HCT116 (cell line): ENCODE data around the gene DOCK1. TPM values are rescaled to one million over a fixed set of nuclear protein-coding genes. Genes with fewer than 3 reads are reported as not detected.

Experiments used
- ATAC-seq: fragments of 200-7000 bp; cut with Tn5 transposase; 2 replicates; pipeline ENCODE4 v1.9.1; 2020; ENCODE audit warnings: mild to moderate bottlenecking, moderate library complexity
- BruUV-seq: library from RNA; stranded (reverse); fragments of 400-500 nt; replicated peaks from 2 replicates; lab custom pipeline; 2021; lab: Mats Ljungman, UMichigan
- CTCF ChIA-PET: fragments of 300-600 bp; sonication (Branson Sonifier 250); formaldehyde crosslinking; loops from one replicate; lab custom pipeline; 2021; ENCODE audit warnings: antibody characterized with exemption; lab: Charles Lee
- POLR2A ChIA-PET: fragments of 300-600, 350-600 bp; sonication (Branson Sonifier 250); formaldehyde crosslinking; loops from one replicate; lab custom pipeline; 2021; ENCODE audit warnings: antibody characterized with exemption; lab: Charles Lee
- RAD21 ChIA-PET, 2 experiments: fragments of 300-600 bp; sonication (Branson Sonifier 250); formaldehyde crosslinking; loops; one replicate each; lab custom pipeline; 2023; ENCODE audit warnings: low total read pairs in 2 of 2; ENCODE audit not compliant: uncharacterized antibody in 2 of 2, unreplicated experiment in 2 of 2, low non-redundant PET in 1 of 2; lab: Charles Lee
- DNase-seq: peaks from one replicate; pipeline ENCODE4 v3.0.0-alpha.2; 2010; ENCODE audit warnings: low read depth, low spot score
- H2AFZ ChIP-seq: fragments of 200-600 bp; shearing (Covaris generic), sonication (generic); 2 replicates; pipeline ENCODE4 v1.6.1; 2017; ENCODE audit warnings: low read depth, mixed run types, mixed read lengths, antibody characterized with exemption, low read length; ENCODE audit not compliant: poor library complexity, severe bottlenecking
- H3K27ac ChIP-seq: 2 replicates; pipeline ENCODE4 v1.5.1; 2012; ENCODE audit warnings: low read depth, low read length
- H3K27me3 ChIP-seq: fragments of 200-600 bp; sonication (generic); 2 replicates; pipeline ENCODE4 v1.6.1; 2016; ENCODE audit warnings: mixed run types, low read length, mixed read lengths; ENCODE audit not compliant: insufficient read depth
- H3K36me3 ChIP-seq, 2 experiments: fragments of 200-500 bp in 1 of 2; fragments of 200-600 bp in 1 of 2; sonication (Bioruptor generic) in 1 of 2; sonication (generic) in 1 of 2; 2 replicates each; pipeline versions ENCODE4 v1.5.1 to v1.6.1; 2014 to 2016; ENCODE audit warnings: low read length in 2 of 2, inconsistent platforms in 1 of 2, mixed read lengths in 1 of 2, mixed run types in 1 of 2; ENCODE audit not compliant: insufficient read depth in 2 of 2, control insufficient read depth in 1 of 2
- H3K4me1 ChIP-seq, 2 experiments: fragments of 200-600 bp in 1 of 2; sonication (generic) in 1 of 2; 2 replicates each; pipeline versions ENCODE4 v1.5.1 to v1.6.1; 2012 to 2017; ENCODE audit warnings: low read length in 2 of 2, inconsistent platforms in 1 of 2, mild to moderate bottlenecking in 1 of 2, mixed read lengths in 1 of 2, mixed run types in 1 of 2, moderate library complexity in 1 of 2; ENCODE audit not compliant: insufficient read depth in 2 of 2, control insufficient read depth in 1 of 2
- H3K4me2 ChIP-seq: fragments of 200-600 bp; sonication (generic); 2 replicates; pipeline ENCODE4 v1.6.1; 2017; ENCODE audit warnings: mixed run types, low read length, mixed read lengths
- H3K4me3 ChIP-seq, 2 experiments: fragments of 200-600 bp in 1 of 2; sonication (generic) in 1 of 2; replicated peaks in 1 of 2; 2 replicates each; pipeline ENCODE4 v1.5.1; 2011 to 2016; ENCODE audit warnings: low read length in 2 of 2, control low read depth in 1 of 2, low read depth in 1 of 2, mild to moderate bottlenecking in 1 of 2, mixed read lengths in 1 of 2, mixed run types in 1 of 2
- H3K79me2 ChIP-seq: fragments of 200-600 bp; sonication (generic); 2 replicates; pipeline ENCODE4 v1.6.1; 2017; ENCODE audit warnings: mild to moderate bottlenecking, mixed run types, low read length, moderate library complexity, mixed read lengths; ENCODE audit not compliant: insufficient read depth
- H3K9ac ChIP-seq: fragments of 200-600 bp; sonication (generic); 2 replicates; pipeline ENCODE4 v1.6.1; 2016; ENCODE audit warnings: low read length, mixed read lengths
- H3K9me2 ChIP-seq: fragments of 200-600 bp; sonication (generic), shearing (Covaris generic); 2 replicates; pipeline ENCODE4 v1.6.1; 2017; ENCODE audit warnings: mixed run types, mild to moderate bottlenecking, moderate library complexity; ENCODE audit not compliant: insufficient read depth
- H3K9me3 ChIP-seq, 2 experiments: fragments of 200-500 bp in 1 of 2; fragments of 200-600 bp in 1 of 2; sonication (Bioruptor generic) in 1 of 2; sonication (generic) in 1 of 2; 2 replicates each; pipeline ENCODE4 v1.6.1; 2014 to 2017; ENCODE audit warnings: low read length in 2 of 2, mixed read lengths in 2 of 2, inconsistent platforms in 1 of 2, low read depth in 1 of 2, mild to moderate bottlenecking in 1 of 2, mixed run types in 1 of 2, moderate library complexity in 1 of 2; ENCODE audit not compliant: control insufficient read depth in 1 of 2, insufficient read depth in 1 of 2
- H4K20me1 ChIP-seq: fragments of 200-600 bp; sonication (generic), shearing (Covaris generic); 2 replicates; pipeline ENCODE4 v1.6.1; 2017; ENCODE audit warnings: mixed run types, mild to moderate bottlenecking, moderate library complexity; ENCODE audit not compliant: insufficient read depth
- CTCF ChIP-seq, 3 experiments: fragments of 200-600 bp in 1 of 3; sonication (generic) in 1 of 3; IDR thresholded peaks in 2 of 3; conservative IDR thresholded peaks in 1 of 3; 2 replicates each; pipeline ENCODE4 v1.5.1; 2012 to 2017; ENCODE audit warnings: low read depth in 2 of 3, low read length in 2 of 3, antibody characterized with exemption in 1 of 3, borderline replicate concordance in 1 of 3, control low read depth in 1 of 3, mild to moderate bottlenecking in 1 of 3, mixed read lengths in 1 of 3, mixed run types in 1 of 3, moderate library complexity in 1 of 3; ENCODE audit not compliant: insufficient read depth in 1 of 3
- EZH2phosphoT487 ChIP-seq: fragments of 200-600 bp; IDR thresholded peaks from 2 replicates; pipeline ENCODE4 v1.6.1; 2018; ENCODE audit warnings: antibody characterized with exemption, borderline replicate concordance
- FOSL1 ChIP-seq: IDR thresholded peaks from 2 replicates; pipeline ENCODE4 v1.6.1; 2012; ENCODE audit warnings: low read depth
- POLR2A ChIP-seq: IDR thresholded peaks from 2 replicates; pipeline ENCODE4 v1.7.0; 2011; ENCODE audit warnings: borderline replicate concordance; ENCODE audit not compliant: insufficient read depth, insufficient read length; ENCODE audit errors: extremely low read depth
- RAD21 ChIP-seq: IDR thresholded peaks from 2 replicates; pipeline ENCODE4 v1.6.1; 2012; ENCODE audit warnings: low read depth, mild to moderate bottlenecking
- YY1 ChIP-seq: IDR thresholded peaks from 2 replicates; pipeline ENCODE4 v1.6.1; 2011; ENCODE audit warnings: low read length, low read depth, moderate library complexity, mild to moderate bottlenecking; ENCODE audit not compliant: insufficient replicate concordance; ENCODE audit errors: extremely low read depth
- ZBTB33 ChIP-seq: IDR thresholded peaks from 2 replicates; pipeline ENCODE4 v1.6.1; 2011; ENCODE audit warnings: mild to moderate bottlenecking, low read length, moderate library complexity; ENCODE audit not compliant: insufficient replicate concordance; ENCODE audit errors: extremely low read depth
- ZNF274 ChIP-seq: fragments of 200-500 bp; sonication (Bioruptor generic); IDR thresholded peaks from 2 replicates; pipeline ENCODE4 v1.6.1; 2014; ENCODE audit warnings: mild to moderate bottlenecking, low read depth, low read length, inconsistent platforms
- intact Hi-C: fragments of 100-400 bp; cut with micrococcal nuclease; formaldehyde crosslinking; loops from 2 replicates; pipeline ENCODE4 v1.10.0; 2022
- total RNA-seq: library from RNA; stranded (reverse); gene quantifications from one replicate; pipeline ENCODE4 v1.2.1, GENCODE V29; 2021; ENCODE audit not compliant: unreplicated experiment

DOCK1 gene
- total RNA-seq, 1 experiment from 2014 or later = 46.5 TPM

GRCh38 chr10:127364034-127364433 is 458.8 kb downstream of the DOCK1 start:
- DNase-seq (no peak), ATAC-seq (no peak)
- H3K9me2 ChIP-seq = no peaks in the 10 kb centered on the region
- no peak overlapping the region for H3K4me2 ChIP-seq
- H3K79me2 ChIP-seq = no peaks in the 10 kb centered on the region
- TF ChIP-seq RAD21 (no peak), ZNF274 (no peak), FOSL1 (no peak), POLR2A (no peak), EZH2phosphoT487 (no peak), CTCF (IDR thresholded peaks at IDR 0.05 in 2 of 3, conservative IDR thresholded peaks at IDR 0.05 in 1 of 3; ENCODE audit: borderline replicate concordance in 1 of 3, insufficient read depth in 1 of 3, low read depth in 2 of 3, low read length in 2 of 3) (no peak), YY1 (no peak), ZBTB33 (no peak)
- ChIA-PET RAD21 (no interaction called here), CTCF (no interaction called here), POLR2A (no interaction called here)
- H4K20me1 ChIP-seq = no peaks in the 10 kb centered on the region
- no TSS peak for BruUV-seq
- H3K27ac ChIP-seq = no peak overlapping the region
- intact Hi-C loops = no loop called here
- H3K9ac ChIP-seq = no peak overlapping the region
- no peak overlapping the region for H3K4me3 ChIP-seq
- no peaks in the 10 kb centered on the region for H3K27me3 ChIP-seq
- no peak overlapping the region for H2AFZ ChIP-seq
- H3K36me3 ChIP-seq = no peaks in the 10 kb centered on the region
- no peaks in the 10 kb centered on the region for H3K4me1 ChIP-seq
- H3K9me3 ChIP-seq = no peaks in the 10 kb centered on the region
